Natural killer cell (primary cell): ENCODE results near the gene MTG1. TPM values are rescaled to one million over a fixed set of nuclear protein-coding genes. Genes with fewer than 3 reads are reported as not detected.

ENCODE experiments used
- ATAC-seq, 3 donors: fragments of 150-1000 bp in 2 of 3; fragments of 200-7000 bp in 1 of 3; cut with Tn5 transposase; 1 replicate in 1 of 3; 2 replicates in 2 of 3; pipeline ENCODE4 v1.10.0; 2021; ENCODE audit warnings: mild to moderate bottlenecking in 2 of 3, moderate library complexity in 2 of 3
- DNase-seq, 2 donors: peaks; one replicate each; pipeline versions ENCODE4 v3.0.0 to v3.0.0-alpha.2; 2013 to 2021; ENCODE audit warnings: mixed read lengths in 1 of 2
- H3K27ac ChIP-seq: one replicate; pipeline ENCODE4 v1.5.1; 2013; ENCODE audit warnings: mild to moderate bottlenecking, low read length
- H3K27me3 ChIP-seq: one replicate; pipeline ENCODE4 v1.6.1; 2013; ENCODE audit warnings: low read length; ENCODE audit not compliant: control insufficient read depth, insufficient read depth
- H3K36me3 ChIP-seq: one replicate; pipeline ENCODE4 v1.6.1; 2013; ENCODE audit warnings: low read length; ENCODE audit not compliant: control insufficient read depth, insufficient read depth
- H3K4me1 ChIP-seq: one replicate; pipeline ENCODE4 v1.6.1; 2013; ENCODE audit warnings: low read length; ENCODE audit not compliant: control insufficient read depth, insufficient read depth
- H3K4me3 ChIP-seq: one replicate; pipeline ENCODE4 v1.5.1; 2013; ENCODE audit warnings: low read length
- H3K9me3 ChIP-seq: one replicate; pipeline ENCODE4 v1.6.1; 2013; ENCODE audit warnings: low read length; ENCODE audit not compliant: control insufficient read depth, insufficient read depth
- H3K27ac Mint-ChIP-seq, 2 donors: one replicate each; pipeline ENCODE4 v1.8.0; 2022; ENCODE audit warnings: mild to moderate bottlenecking in 2 of 2, mixed read lengths in 2 of 2, moderate library complexity in 1 of 2
- H3K27me3 Mint-ChIP-seq, 2 donors: one replicate each; pipeline ENCODE4 v1.8.0; 2022; ENCODE audit warnings: low read depth in 2 of 2, mixed read lengths in 2 of 2
- H3K36me3 Mint-ChIP-seq: one replicate; pipeline ENCODE4 v1.8.0; 2022; ENCODE audit warnings: mixed read lengths
- H3K4me1 Mint-ChIP-seq, 2 donors: one replicate each; pipeline ENCODE4 v1.8.0; 2022; ENCODE audit warnings: mixed read lengths in 2 of 2
- H3K4me3 Mint-ChIP-seq: one replicate; pipeline ENCODE4 v1.8.0; 2022; ENCODE audit warnings: mild to moderate bottlenecking, moderate library complexity, mixed read lengths
- H3K9me3 Mint-ChIP-seq, 2 donors: one replicate each; pipeline ENCODE4 v1.8.0; 2022; ENCODE audit warnings: mixed read lengths in 2 of 2
- CTCF ChIP-seq: fragments of 200-600 bp; IDR thresholded peaks from one replicate; pipeline ENCODE4 v1.8.0; 2022; ENCODE audit warnings: antibody characterized with exemption
- WGBS: methylation state at CpG from one replicate; pipeline ENCODE4 v1.1.7; 2013; ENCODE audit warnings: missing lambda C conversion rate; ENCODE audit not compliant: insufficient coverage; 5-methylcytosine and 5-hydroxymethylcytosine counted together
- intact Hi-C: fragments of 100-400 bp; cut with micrococcal nuclease; formaldehyde crosslinking; loops from one replicate; pipeline ENCODE4 v1.14.2; 2022
- total RNA-seq, 4 donors: library from RNA; stranded (reverse); fragments of 120-200 nt in 1 of 4; gene quantifications; one replicate each; pipeline versions ENCODE4 v1.2.3 to v1.2.4, GENCODE V29; 2013 to 2022

Gene MTG1
- total RNA-seq, 3 donors from 2014 or later (not counting 1 experiment from before 2014, with no cell fraction given) = 64.3 to 76.3 (median 67.1) TPM

GRCh38 chr10:133368153-133368552, 25.8 kb upstream of the MTG1 start:
- no peak overlapping the region for H3K4me3 ChIP-seq
- no peak for ATAC-seq
- no peaks in the 10 kb centered on the region for H3K27me3 Mint-ChIP-seq
- intact Hi-C loops = no loop called here
- TF ChIP-seq CTCF = no peak
- peaks cover 44% of the 10 kb centered on the region for H3K36me3 ChIP-seq
- no peaks in the 10 kb centered on the region for H3K27me3 ChIP-seq
- H3K9me3 Mint-ChIP-seq = no peaks in the 10 kb centered on the region
- no peak for DNase-seq
- no peak overlapping the region for H3K27ac Mint-ChIP-seq
- no peak overlapping the region for H3K4me3 Mint-ChIP-seq
- H3K36me3 Mint-ChIP-seq = no peaks in the 10 kb centered on the region
- WGBS = 94% methylated on average over 7 of the region's 7 CpGs
- peaks cover 0 to 3% of the 10 kb centered on the region in 2 donors for H3K4me1 Mint-ChIP-seq
- no peak overlapping the region for H3K27ac ChIP-seq
- no peaks in the 10 kb centered on the region for H3K9me3 ChIP-seq
- peaks cover 8% of the 10 kb centered on the region for H3K4me1 ChIP-seq

- H3K4me3 ChIP-seq = no peak overlapping the region
- Mint-ChIP-seq H3K9me3 (no peaks in the 10 kb centered on the region), H3K4me3 (peak overlapping the region; percentile 9), H3K4me1 (peaks cover 0 to 10% of the 10 kb centered on the region in 2 donors), H3K36me3 (no peaks in the 10 kb centered on the region), H3K27me3 (no peaks in the 10 kb centered on the region), H3K27ac (no peak overlapping the region)
- peaks cover 17% of the 10 kb centered on the region for H3K4me1 ChIP-seq
- H3K9me3 ChIP-seq = no peaks in the 10 kb centered on the region
- ATAC-seq (no peak), DNase-seq (no peak)
- WGBS = 94% methylated on average over 23 of the region's 24 CpGs
- intact Hi-C loops = no loop called here
- no peak overlapping the region for H3K27ac ChIP-seq
- no peaks in the 10 kb centered on the region for H3K27me3 ChIP-seq
- TF ChIP-seq CTCF = no peak
- H3K36me3 ChIP-seq = peaks cover 37% of the 10 kb centered on the region
Measured at GRCh38 chr10:133370030-133370786, 23.7 kb upstream of the MTG1 start.

DNA sequence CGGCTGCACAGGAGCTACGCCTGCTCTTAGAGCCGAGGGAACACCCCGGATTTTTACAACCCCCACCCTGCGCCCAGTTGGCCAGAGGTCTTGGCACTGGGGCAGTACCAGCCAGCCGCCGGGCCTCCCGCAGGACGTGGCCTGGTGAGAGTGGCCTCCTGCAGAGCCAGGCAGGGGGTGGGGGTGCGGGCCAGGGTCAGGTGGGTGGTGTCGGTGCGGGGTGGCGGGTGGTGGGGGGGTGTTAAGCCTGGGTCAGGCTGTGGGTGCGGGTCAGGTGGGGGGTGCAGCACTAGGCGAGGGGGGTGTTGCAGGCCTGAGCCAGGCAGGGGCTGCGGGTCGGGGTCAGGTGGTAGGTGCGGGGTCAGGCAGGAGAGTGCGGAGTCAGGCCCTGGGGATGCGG, 21.4 kb upstream of the MTG1 start:
- H3K27ac Mint-ChIP-seq = no peak overlapping the region
- intact Hi-C loops = loop anchor here (2.0 kb wide), 1 partner anchor 16 kb away; no protein-coding TSS in a partner anchor

More for the DNA sequence above, 21.4 kb upstream of the MTG1 start:
- H3K27me3 Mint-ChIP-seq = no peaks in the 10 kb centered on the region
- WGBS = 62% methylated on average over 19 of the region's 20 CpGs
- Histone ChIP-seq H3K27ac (no peak overlapping the region), H3K4me3 (no peak overlapping the region), H3K9me3 (no peaks in the 10 kb centered on the region), H3K4me1 (peaks cover 20% of the 10 kb centered on the region), H3K36me3 (peaks cover 22% of the 10 kb centered on the region), H3K27me3 (no peaks in the 10 kb centered on the region)
- no peaks in the 10 kb centered on the region for H3K9me3 Mint-ChIP-seq
- ATAC-seq (no peak), DNase-seq (no peak)
- H3K4me3 Mint-ChIP-seq = peak overlapping the region; percentile 79
- TF ChIP-seq CTCF = no peak
- H3K36me3 Mint-ChIP-seq = no peaks in the 10 kb centered on the region
- peaks cover 0 to 10% of the 10 kb centered on the region in 2 donors for H3K4me1 Mint-ChIP-seq
